ENCODE results near the gene SMYD3.
"Not testable (repeated sequence)": the region's sequence is repeated elsewhere in the genome, so short reads cannot be mapped to it uniquely, and the experiment has no call there.

Gene SMYD3

GRCh38 chr1:246372559-246372958 lies 134.5 kb downstream of the SMYD3 start:
- no peaks in the 10 kb centered on the region for H4K20me1 ChIP-seq (ENCODE audit: insufficient read depth, low read length)
- no peaks in the 10 kb centered on the region for H3K36me3 ChIP-seq (ENCODE audit: insufficient read depth, low read length)
- no peak for TF ChIP-seq EZH2 (IDR thresholded peaks at IDR 0.05; ENCODE audit: borderline replicate concordance, low read depth, low read length, severe bottlenecking)
- TF ChIP-seq CTCF (IDR thresholded peaks at IDR 0.05; ENCODE audit: borderline replicate concordance, extremely low read depth, low read length, poor library complexity, severe bottlenecking): no peak
- H3K79me2 ChIP-seq (ENCODE audit: insufficient read depth, low read length): no peaks in the 10 kb centered on the region
- no peak overlapping the region for H2AFZ ChIP-seq (ENCODE audit: low read depth, low read length)
- H3K9ac ChIP-seq (ENCODE audit: low read depth, low read length): no peak overlapping the region
- H3K4me2 ChIP-seq (ENCODE audit: insufficient read depth, low read length): no peak overlapping the region
- ATAC-seq (ENCODE audit: insufficient read depth, low read depth) (no peak), DNase-seq (no peak)
- no peaks in the 10 kb centered on the region for H3K9me3 ChIP-seq (ENCODE audit: insufficient read depth, low read length, severe bottlenecking)
- H3K4me1 ChIP-seq (ENCODE audit: insufficient read depth, low read length): no peaks in the 10 kb centered on the region
- no peak overlapping the region for H3K27ac ChIP-seq (ENCODE audit: low read length)
- H3K27me3 ChIP-seq (ENCODE audit: insufficient read depth, low read length, poor library complexity): no peaks in the 10 kb centered on the region
- H3K4me3 ChIP-seq (ENCODE audit: low read depth in 1 of 2, low read length in 2 of 2): no peak overlapping the region

GRCh38 chr1:246367041-246367440 lies 140.0 kb downstream of the SMYD3 start:
- no peak overlapping the region for H3K4me3 ChIP-seq (ENCODE audit: low read depth in 1 of 2, low read length in 2 of 2)
- ATAC-seq (ENCODE audit: insufficient read depth, low read depth): no peak
- H2AFZ ChIP-seq (ENCODE audit: low read depth, low read length): no peak overlapping the region
- H3K9me3 ChIP-seq (ENCODE audit: insufficient read depth, low read length, severe bottlenecking): no peaks in the 10 kb centered on the region
- no peaks in the 10 kb centered on the region for H3K27me3 ChIP-seq (ENCODE audit: insufficient read depth, low read length, poor library complexity)
- H4K20me1 ChIP-seq (ENCODE audit: insufficient read depth, low read length): no peaks in the 10 kb centered on the region
- TF ChIP-seq CTCF (IDR thresholded peaks at IDR 0.05; ENCODE audit: borderline replicate concordance, extremely low read depth, low read length, poor library complexity, severe bottlenecking): no peak
- TF ChIP-seq EZH2 (IDR thresholded peaks at IDR 0.05; ENCODE audit: borderline replicate concordance, low read depth, low read length, severe bottlenecking): no peak
- no peak for DNase-seq
- H3K4me1 ChIP-seq (ENCODE audit: insufficient read depth, low read length): no peaks in the 10 kb centered on the region
- no peaks in the 10 kb centered on the region for H3K36me3 ChIP-seq (ENCODE audit: insufficient read depth, low read length)
- no peak overlapping the region for H3K4me2 ChIP-seq (ENCODE audit: insufficient read depth, low read length)
- H3K9ac ChIP-seq (ENCODE audit: low read depth, low read length): no peak overlapping the region
- no peak overlapping the region for H3K27ac ChIP-seq (ENCODE audit: low read length)
- no peaks in the 10 kb centered on the region for H3K79me2 ChIP-seq (ENCODE audit: insufficient read depth, low read length)

DNA sequence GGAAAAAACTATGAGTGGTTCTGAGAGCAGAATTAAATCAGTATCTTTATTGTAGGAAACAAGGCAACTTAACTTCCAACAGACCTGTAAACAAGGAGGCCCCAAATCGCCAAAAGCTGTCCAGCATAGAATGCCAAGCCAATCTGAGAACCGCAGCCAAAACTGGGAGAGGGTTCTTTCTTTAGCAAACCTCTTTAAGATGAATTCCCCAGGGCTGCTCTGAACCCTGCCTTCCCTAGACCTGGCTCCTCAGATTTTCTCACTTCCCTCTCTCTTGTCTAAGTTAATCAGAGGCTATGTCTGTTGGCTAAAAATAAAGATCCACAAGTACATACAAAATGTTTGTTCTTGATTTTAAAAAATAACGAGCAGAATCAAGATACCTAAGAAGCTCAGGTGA lies 141.4 kb downstream of the SMYD3 start:
- DNase-seq (no peak), ATAC-seq (ENCODE audit: insufficient read depth, low read depth) (no peak)
- H3K4me1 ChIP-seq (ENCODE audit: insufficient read depth, low read length): no peaks in the 10 kb centered on the region
- no peak overlapping the region for H3K27ac ChIP-seq (ENCODE audit: low read length)
- no peaks in the 10 kb centered on the region for H3K79me2 ChIP-seq (ENCODE audit: insufficient read depth, low read length)
- no peak overlapping the region for H2AFZ ChIP-seq (ENCODE audit: low read depth, low read length)
- H4K20me1 ChIP-seq (ENCODE audit: insufficient read depth, low read length): no peaks in the 10 kb centered on the region
- no peaks in the 10 kb centered on the region for H3K27me3 ChIP-seq (ENCODE audit: insufficient read depth, low read length, poor library complexity)
- H3K9ac ChIP-seq (ENCODE audit: low read depth, low read length): no peak overlapping the region
- H3K36me3 ChIP-seq (ENCODE audit: insufficient read depth, low read length): no peaks in the 10 kb centered on the region
- no peaks in the 10 kb centered on the region for H3K9me3 ChIP-seq (ENCODE audit: insufficient read depth, low read length, severe bottlenecking)
- no peak for TF ChIP-seq EZH2 (IDR thresholded peaks at IDR 0.05; ENCODE audit: borderline replicate concordance, low read depth, low read length, severe bottlenecking)
- no peak for TF ChIP-seq CTCF (IDR thresholded peaks at IDR 0.05; ENCODE audit: borderline replicate concordance, extremely low read depth, low read length, poor library complexity, severe bottlenecking)
- no peak overlapping the region for H3K4me3 ChIP-seq (ENCODE audit: low read depth in 1 of 2, low read length in 2 of 2)
- H3K4me2 ChIP-seq (ENCODE audit: insufficient read depth, low read length): no peak overlapping the region

DNA sequence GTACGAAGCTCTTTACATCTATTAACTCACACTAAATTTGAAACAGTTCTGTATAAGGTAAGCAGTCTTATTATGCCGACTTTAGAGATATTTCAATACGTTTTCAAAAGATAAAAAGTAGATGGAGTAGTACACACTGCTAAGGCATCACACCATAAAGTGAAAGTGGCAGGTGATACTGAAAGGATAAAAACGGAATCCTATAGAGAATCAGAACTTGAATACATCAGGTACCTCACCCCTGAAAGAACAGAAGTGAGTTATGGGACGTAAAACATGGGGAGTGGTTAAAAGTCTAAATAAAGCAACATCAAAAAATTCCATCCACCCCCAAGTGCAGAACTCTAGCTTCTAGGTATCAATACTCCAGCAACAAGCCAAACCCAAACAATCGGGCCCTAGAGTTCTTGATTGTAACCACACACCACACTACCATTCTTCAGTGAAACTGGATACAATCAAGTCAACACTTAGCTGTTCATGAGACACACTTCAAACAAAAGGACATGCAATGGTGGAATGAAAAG lies 142.6 kb downstream of the SMYD3 start:
- H4K20me1 ChIP-seq (ENCODE audit: insufficient read depth, low read length): no peaks in the 10 kb centered on the region
- no peak overlapping the region for H3K4me3 ChIP-seq (ENCODE audit: low read depth in 1 of 2, low read length in 2 of 2)
- no peak overlapping the region for H3K4me2 ChIP-seq (ENCODE audit: insufficient read depth, low read length)
- ATAC-seq (ENCODE audit: insufficient read depth, low read depth): no peak
- DNase-seq: no peak
- H3K4me1 ChIP-seq (ENCODE audit: insufficient read depth, low read length): no peaks in the 10 kb centered on the region
- no peaks in the 10 kb centered on the region for H3K27me3 ChIP-seq (ENCODE audit: insufficient read depth, low read length, poor library complexity)
- H3K36me3 ChIP-seq (ENCODE audit: insufficient read depth, low read length): no peaks in the 10 kb centered on the region
- H2AFZ ChIP-seq (ENCODE audit: low read depth, low read length): no peak overlapping the region
- H3K79me2 ChIP-seq (ENCODE audit: insufficient read depth, low read length): no peaks in the 10 kb centered on the region; the same call in 1 of the 2 replicates
- no peak for TF ChIP-seq CTCF (IDR thresholded peaks at IDR 0.05; ENCODE audit: borderline replicate concordance, extremely low read depth, low read length, poor library complexity, severe bottlenecking)
- no peak for TF ChIP-seq EZH2 (IDR thresholded peaks at IDR 0.05; ENCODE audit: borderline replicate concordance, low read depth, low read length, severe bottlenecking)
- H3K9me3 ChIP-seq (ENCODE audit: insufficient read depth, low read length, severe bottlenecking): no peaks in the 10 kb centered on the region
- no peak overlapping the region for H3K9ac ChIP-seq (ENCODE audit: low read depth, low read length)
- H3K27ac ChIP-seq (ENCODE audit: low read length): no peak overlapping the region

DNA sequence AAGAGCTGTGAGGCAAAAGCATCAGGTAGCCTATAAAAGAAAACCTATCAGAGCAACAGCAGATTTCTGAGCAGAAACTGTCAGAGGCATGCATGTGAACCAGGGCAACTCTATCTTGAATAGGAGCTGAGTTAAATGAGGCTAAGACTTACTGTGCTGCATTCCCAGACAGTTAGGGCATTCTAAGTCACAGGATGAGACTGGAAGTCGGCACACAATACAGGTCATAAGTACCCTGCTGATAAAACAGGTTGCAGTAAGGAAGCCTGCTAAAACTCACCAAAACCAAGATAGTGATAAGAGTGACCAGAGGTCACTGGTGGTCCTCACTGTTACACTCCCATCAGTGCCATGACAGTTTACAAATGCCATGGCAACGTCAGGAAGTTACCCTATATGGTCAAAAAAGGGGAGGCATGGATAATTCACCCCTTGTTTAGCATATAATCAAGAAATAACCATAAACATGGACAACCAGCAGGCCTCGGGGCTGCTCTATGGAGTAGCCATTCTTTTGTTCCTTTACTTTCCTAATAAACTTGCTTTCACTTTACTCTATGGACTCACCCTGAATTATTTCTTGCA lies 150.0 kb downstream of the SMYD3 start:
- not testable (repeated sequence) for ATAC-seq (ENCODE audit: insufficient read depth, low read depth); H2AFZ ChIP-seq (ENCODE audit: low read depth, low read length); H3K36me3 ChIP-seq (ENCODE audit: insufficient read depth, low read length); H3K4me1 ChIP-seq (ENCODE audit: insufficient read depth, low read length); H3K9ac ChIP-seq (ENCODE audit: low read depth, low read length); H4K20me1 ChIP-seq (ENCODE audit: insufficient read depth, low read length); H3K79me2 ChIP-seq (ENCODE audit: insufficient read depth, low read length); H3K27ac ChIP-seq (ENCODE audit: low read length); H3K27me3 ChIP-seq (ENCODE audit: insufficient read depth, low read length, poor library complexity); H3K4me2 ChIP-seq (ENCODE audit: insufficient read depth, low read length); H3K4me3 ChIP-seq (ENCODE audit: low read depth in 1 of 2, low read length in 2 of 2); DNase-seq; H3K9me3 ChIP-seq (ENCODE audit: insufficient read depth, low read length, severe bottlenecking)

Data from DND-41 (cell line).